SW 1271 (cell line): ENCODE results near the gene USP31.
"Not testable (repeated sequence)": the region's sequence is repeated elsewhere in the genome, so short reads cannot be mapped to it uniquely, and the experiment has no call there.

ENCODE experiments used
- DNase-seq, 2 experiments: peaks; one replicate each; lab custom pipeline; 2025; lab: John Stamatoyannopoulos, UW

Gene USP31

GRCh38 chr16:23131931-23132621 lies 17.2 kb downstream of the USP31 start:
- no peak for DNase-seq

GRCh38 chr16:23131436-23131835 lies 17.8 kb downstream of the USP31 start:
- no peak for DNase-seq

- no peak for DNase-seq
Measured at GRCh38 chr16:23131036-23131435, 18.2 kb downstream of the USP31 start.

GRCh38 chr16:23129686-23130085 lies 19.6 kb downstream of the USP31 start:
- no peak for DNase-seq

GRCh38 chr16:23128056-23128455 lies 21.2 kb downstream of the USP31 start:
- no peak for DNase-seq

- no peak for DNase-seq
Measured at GRCh38 chr16:23125277-23125676, 24.0 kb downstream of the USP31 start.

- DNase-seq: no peak
Measured at GRCh38 chr16:23124315-23124714, 24.9 kb downstream of the USP31 start.

GRCh38 chr16:23122144-23122543 lies 27.1 kb downstream of the USP31 start:
- no peak for DNase-seq

- DNase-seq: no peak
Measured at GRCh38 chr16:23121024-23121423, 28.2 kb downstream of the USP31 start.

GRCh38 chr16:23120562-23120961 lies 28.7 kb downstream of the USP31 start:
- DNase-seq: no peak

GRCh38 chr16:23119570-23119969 lies 29.7 kb downstream of the USP31 start:
- no peak for DNase-seq

GRCh38 chr16:23114131-23114904 lies 34.9 kb downstream of the USP31 start:
- no peak for DNase-seq

- no peak for DNase-seq
Measured at GRCh38 chr16:23113185-23113584, 36.1 kb downstream of the USP31 start.

- DNase-seq: no peak
Measured at GRCh38 chr16:23110257-23110899, 38.9 kb downstream of the USP31 start.

GRCh38 chr16:23107936-23108335 lies 41.3 kb downstream of the USP31 start:
- no peak for DNase-seq

GRCh38 chr16:23107117-23107516 lies 42.1 kb downstream of the USP31 start:
- DNase-seq: no peak

- no peak for DNase-seq
Measured at GRCh38 chr16:23105309-23105708, 43.9 kb downstream of the USP31 start.

- no peak for DNase-seq
Measured at GRCh38 chr16:23104032-23104955, 45.0 kb downstream of the USP31 start.

GRCh38 chr16:23103603-23104002 lies 45.6 kb downstream of the USP31 start:
- DNase-seq: no peak

- DNase-seq: no peak
Measured at GRCh38 chr16:23101012-23101550, 48.2 kb downstream of the USP31 start.

- DNase-seq: not testable (repeated sequence)
Measured at GRCh38 chr16:23096450-23096849, 52.8 kb downstream of the USP31 start.

- not testable (repeated sequence) for DNase-seq
Measured at GRCh38 chr16:23094136-23094535, 55.1 kb downstream of the USP31 start.
